Measurements from ENCODE around the gene WDR18. TPM values are rescaled to one million over a fixed set of nuclear protein-coding genes. Genes with fewer than 3 reads are reported as not detected.
"Not testable (repeated sequence)": the region's sequence is repeated elsewhere in the genome, so short reads cannot be mapped to it uniquely, and the experiment has no call there.

The WDR18 gene
- total RNA-seq, 1 donor from 2014 or later = 66.8 TPM

DNA sequence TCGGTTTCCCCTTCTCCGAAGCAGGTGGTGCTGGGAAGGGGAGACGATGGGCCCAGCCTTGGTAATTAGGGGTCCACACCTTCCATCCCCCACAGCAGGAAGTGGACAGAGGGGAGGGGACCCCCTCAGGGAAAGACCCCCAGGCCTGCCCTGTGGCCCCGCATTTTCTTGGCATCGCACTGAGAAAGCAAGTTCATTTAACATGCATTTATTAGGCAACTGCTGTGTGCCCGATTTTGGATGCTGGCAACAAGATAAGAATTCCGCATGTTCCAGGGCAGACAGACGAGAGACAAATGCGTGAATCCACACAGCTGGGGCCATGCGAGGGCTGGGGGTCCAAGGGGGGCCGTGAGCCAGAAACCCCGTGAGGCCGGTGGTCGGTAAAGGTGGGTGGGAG lies 29.9 kb upstream of the WDR18 start:
- Histone ChIP-seq H3K27me3 (no peaks in the 10 kb centered on the region), H3K27ac (no peak overlapping the region), H3K9me3 (no peaks in the 10 kb centered on the region), H3K4me3 (no peak overlapping the region), H3K36me3 (no peaks in the 10 kb centered on the region), H3K4me1 (peaks cover 29% of the 10 kb centered on the region)
- intact Hi-C loops (cut with DNase I) = no loop called here
- no peak for DNase-seq (ENCODE audit: extremely low spot score in 2 of 2)
- no peak for TF ChIP-seq POLR2A (IDR thresholded peaks at IDR 0.05)
- TF ChIP-seq, protein P1, sequence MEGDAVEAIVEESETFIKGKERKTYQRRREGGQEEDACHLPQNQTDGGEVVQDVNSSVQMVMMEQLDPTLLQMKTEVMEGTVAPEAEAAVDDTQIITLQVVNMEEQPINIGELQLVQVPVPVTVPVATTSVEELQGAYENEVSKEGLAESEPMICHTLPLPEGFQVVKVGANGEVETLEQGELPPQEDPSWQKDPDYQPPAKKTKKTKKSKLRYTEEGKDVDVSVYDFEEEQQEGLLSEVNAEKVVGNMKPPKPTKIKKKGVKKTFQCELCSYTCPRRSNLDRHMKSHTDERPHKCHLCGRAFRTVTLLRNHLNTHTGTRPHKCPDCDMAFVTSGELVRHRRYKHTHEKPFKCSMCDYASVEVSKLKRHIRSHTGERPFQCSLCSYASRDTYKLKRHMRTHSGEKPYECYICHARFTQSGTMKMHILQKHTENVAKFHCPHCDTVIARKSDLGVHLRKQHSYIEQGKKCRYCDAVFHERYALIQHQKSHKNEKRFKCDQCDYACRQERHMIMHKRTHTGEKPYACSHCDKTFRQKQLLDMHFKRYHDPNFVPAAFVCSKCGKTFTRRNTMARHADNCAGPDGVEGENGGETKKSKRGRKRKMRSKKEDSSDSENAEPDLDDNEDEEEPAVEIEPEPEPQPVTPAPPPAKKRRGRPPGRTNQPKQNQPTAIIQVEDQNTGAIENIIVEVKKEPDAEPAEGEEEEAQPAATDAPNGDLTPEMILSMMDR (IDR thresholded peaks at IDR 0.05) = no peak
- TF ChIP-seq POLR2AphosphoS5 (IDR thresholded peaks at IDR 0.05; ENCODE audit: insufficient read depth in 1 of 2, low read depth in 1 of 2) = no peak

DNA sequence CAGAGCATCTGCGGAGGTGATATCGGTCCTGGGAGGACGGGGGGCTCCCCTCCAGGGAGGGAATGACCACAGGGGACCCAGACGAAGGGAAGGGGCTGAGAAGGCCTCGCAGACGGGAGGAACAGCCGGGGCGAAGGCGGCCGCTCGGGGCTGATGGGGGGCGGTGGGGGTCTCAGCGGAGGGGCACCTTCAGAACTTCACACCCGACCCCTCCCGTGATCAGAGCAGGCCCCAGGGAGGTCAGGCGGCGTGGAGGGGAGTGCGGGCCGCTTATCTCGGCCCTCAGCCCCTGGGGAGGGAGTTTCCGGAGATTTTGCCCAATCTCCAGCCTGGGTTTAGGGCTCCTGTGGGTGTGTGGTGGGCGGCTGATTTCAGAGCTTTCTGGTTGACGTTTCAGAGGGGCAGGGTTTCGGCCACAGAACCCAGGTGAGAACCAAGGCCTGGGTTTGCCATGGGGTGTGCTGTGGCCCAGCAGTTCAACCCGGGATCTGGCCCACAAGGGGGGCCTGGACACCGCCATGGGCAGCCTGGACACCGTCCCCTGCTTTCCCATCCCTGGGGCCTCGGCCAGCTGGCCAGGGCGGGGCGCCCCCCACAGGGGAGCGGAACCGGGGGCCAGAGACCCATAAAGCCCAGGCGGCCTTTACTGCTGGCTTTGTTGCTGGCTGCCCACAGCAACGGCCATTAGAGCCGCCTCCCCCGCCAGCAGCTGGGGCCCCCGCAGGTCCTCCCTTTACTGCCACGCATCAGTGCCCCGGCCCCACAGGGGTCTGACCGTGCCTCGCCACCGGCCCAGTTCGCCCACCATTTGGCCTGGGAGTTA lies 29.3 kb upstream of the WDR18 start:
- no peak overlapping the region for H3K27ac ChIP-seq
- no peaks in the 10 kb centered on the region for H3K9me3 ChIP-seq
- H3K27me3 ChIP-seq = no peaks in the 10 kb centered on the region
- DNase-seq (ENCODE audit: extremely low spot score in 2 of 2) = no peak
- intact Hi-C loops (cut with DNase I) = no loop called here
- no peaks in the 10 kb centered on the region for H3K36me3 ChIP-seq
- H3K4me3 ChIP-seq = no peak overlapping the region
- TF ChIP-seq POLR2A (IDR thresholded peaks at IDR 0.05) = no peak
- TF ChIP-seq, protein P1 (IDR thresholded peaks at IDR 0.05) = no peak
- H3K4me1 ChIP-seq = peaks cover 29% of the 10 kb centered on the region

DNA sequence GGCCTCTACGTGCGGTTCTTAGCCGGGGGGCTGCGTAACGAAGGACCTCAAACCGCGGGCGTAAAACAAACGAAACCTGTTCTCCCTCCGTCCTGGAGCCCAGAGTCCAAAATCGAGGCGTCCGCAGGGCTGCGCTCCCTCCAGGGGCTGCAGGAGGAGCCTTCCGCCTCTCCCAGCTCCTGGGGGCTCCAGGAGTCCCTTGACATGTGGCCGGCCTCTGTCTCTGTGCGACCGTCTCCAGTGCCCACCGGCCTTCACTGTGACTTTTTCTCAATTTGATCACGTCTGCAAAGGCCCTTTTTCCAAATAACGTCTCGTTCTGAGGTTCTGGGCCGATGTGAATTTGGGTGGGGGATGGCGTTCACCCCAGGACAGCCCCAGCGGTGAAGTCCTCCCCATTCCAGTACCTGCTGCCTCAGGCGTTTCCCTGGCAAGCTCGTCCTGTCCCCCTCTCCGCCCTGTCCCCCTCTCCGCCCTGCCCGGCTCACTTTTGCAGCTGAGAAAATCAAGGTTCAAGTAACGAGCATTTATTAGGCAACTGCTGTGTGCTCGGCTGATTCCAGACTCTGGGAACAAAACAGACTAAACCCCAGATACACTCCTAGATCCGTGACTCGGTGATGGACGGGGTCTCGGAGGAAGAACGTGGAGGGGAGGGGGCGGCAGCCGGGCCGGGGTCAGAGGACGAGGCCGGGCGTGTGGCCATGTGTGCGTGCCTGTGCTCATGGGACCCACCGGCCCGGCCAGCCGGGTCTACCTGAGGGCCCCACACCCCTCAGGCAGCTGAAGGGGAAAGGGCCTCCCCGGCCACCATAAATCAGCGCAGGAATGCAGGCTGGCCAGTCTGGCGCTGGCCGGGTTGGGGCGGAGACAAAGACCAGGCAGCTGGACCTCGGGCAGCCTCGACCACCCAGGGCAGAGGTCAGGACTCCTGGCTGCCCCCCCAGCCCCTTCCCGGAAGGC lies 28.1 kb upstream of the WDR18 start:
- Histone ChIP-seq H3K4me3 (no peak overlapping the region), H3K36me3 (no peaks in the 10 kb centered on the region), H3K9me3 (no peaks in the 10 kb centered on the region), H3K27me3 (no peaks in the 10 kb centered on the region), H3K4me1 (peaks cover 29% of the 10 kb centered on the region), H3K27ac (no peak overlapping the region)
- no peak for TF ChIP-seq POLR2AphosphoS5 (IDR thresholded peaks at IDR 0.05; ENCODE audit: insufficient read depth in 1 of 2, low read depth in 1 of 2)
- TF ChIP-seq, protein P1 (IDR thresholded peaks at IDR 0.05) = no peak
- no peak for TF ChIP-seq POLR2A (IDR thresholded peaks at IDR 0.05)
- no peak for DNase-seq (ENCODE audit: extremely low spot score in 2 of 2)
- intact Hi-C loops (cut with DNase I) = no loop called here

DNA sequence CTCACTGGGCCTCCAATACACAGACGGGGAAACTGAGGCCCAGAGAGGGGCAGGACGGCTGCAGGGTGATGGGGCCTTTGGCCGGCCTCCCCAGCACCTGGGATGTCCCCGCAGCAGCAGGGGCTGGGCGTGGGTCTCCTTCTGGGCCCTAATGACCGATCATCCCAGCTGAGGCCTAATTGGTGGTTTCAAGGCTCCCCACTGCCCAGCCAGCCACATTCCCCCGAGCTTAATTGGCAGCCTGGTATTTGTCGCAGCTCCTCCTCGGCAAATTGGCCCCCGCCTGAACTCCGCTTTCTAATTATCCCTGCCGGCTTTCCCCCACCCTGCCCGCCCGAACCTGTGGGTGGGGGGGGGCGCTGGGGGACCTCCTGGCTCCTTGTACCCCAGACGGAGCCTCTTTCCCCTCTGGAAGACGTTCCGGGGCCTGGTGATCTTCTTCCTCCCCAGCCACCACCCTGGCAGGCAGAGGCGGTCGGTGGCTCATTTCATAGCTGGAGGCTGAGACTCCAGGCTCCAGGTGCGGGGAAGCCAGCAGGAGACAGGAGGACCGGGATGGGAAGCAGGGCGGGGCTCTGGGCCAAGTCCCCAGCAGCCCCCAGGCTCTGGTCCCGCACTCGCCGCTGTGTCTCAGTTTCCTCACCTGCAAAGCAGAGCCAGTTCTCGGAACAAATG lies 27.2 kb upstream of the WDR18 start:
- no peaks in the 10 kb centered on the region for H3K27me3 ChIP-seq
- intact Hi-C loops (cut with DNase I) = no loop called here

DNA sequence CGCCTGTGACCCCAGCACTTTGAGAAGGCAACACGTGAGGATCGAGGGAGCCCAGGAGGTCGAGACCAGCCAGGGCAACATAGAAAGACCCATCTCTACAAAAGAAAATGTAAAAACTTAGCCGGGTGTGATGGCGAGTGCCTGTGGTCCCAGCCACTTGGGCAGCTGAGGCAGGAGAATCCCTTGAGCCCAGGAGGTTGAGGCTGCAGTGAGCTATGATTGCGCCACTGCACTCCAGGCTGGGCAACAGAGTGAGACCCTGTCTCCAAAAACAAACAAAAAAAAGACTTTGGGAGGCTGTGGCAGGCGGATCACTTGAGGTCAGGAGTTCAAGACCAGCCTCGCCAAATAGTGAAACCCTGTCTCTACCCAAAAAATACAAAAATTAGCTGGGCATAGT lies 26.6 kb upstream of the WDR18 start:
- H3K4me3 ChIP-seq; DNase-seq (ENCODE audit: extremely low spot score in 2 of 2); H3K27me3 ChIP-seq; H3K36me3 ChIP-seq; H3K9me3 ChIP-seq; intact Hi-C loops (cut with DNase I); H3K27ac ChIP-seq: not testable (repeated sequence)
- H3K4me1 ChIP-seq = peaks cover 28% of the 10 kb centered on the region

More for the DNA sequence above, 27.2 kb upstream of the WDR18 start:
- H3K36me3 ChIP-seq = no peaks in the 10 kb centered on the region
- no peak overlapping the region for H3K27ac ChIP-seq
- no peak overlapping the region for H3K4me3 ChIP-seq
- TF ChIP-seq POLR2A (IDR thresholded peaks at IDR 0.05) (no peak), POLR2AphosphoS5 (IDR thresholded peaks at IDR 0.05; ENCODE audit: insufficient read depth in 1 of 2, low read depth in 1 of 2) (no peak)
- TF ChIP-seq, protein P1 (IDR thresholded peaks at IDR 0.05) = no peak
- H3K4me1 ChIP-seq = peaks cover 29% of the 10 kb centered on the region
- no peaks in the 10 kb centered on the region for H3K9me3 ChIP-seq
- no peak for DNase-seq (ENCODE audit: extremely low spot score in 2 of 2)

Measured in vagina (tissue), 2 donors.